ENCODE results near the gene SORCS1.

DNA sequence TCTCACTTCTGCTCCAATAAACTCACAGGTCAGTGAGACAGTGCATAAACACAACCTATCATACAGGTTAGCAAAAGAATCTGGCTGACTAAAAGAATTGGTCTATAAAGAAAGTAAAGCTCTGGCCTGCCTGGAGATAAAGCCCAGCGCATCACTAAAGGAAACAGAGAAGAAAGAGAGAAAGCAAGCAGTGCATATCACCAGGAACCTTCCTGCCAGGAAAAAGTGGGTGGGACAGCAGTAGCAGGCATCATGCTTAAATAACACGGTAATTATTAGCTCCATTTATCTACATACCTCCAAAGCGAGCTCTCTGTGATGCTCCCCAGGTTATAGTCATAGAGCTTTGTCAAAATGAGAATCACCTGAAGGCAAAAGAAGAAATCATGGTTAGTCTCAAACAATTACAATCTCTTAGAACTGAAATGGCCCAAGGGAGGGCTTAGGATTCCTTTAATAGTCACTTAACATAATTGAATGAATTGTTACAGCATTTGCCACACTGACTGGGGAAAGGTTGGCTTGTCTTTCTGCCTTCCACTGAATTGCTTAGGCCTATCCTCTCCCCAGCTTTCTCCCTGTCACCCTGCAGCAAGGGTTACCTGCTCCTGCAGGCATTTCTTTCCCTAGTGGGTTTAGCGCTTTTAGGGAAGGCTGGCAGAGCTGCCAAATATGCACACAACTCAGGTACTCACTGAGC lies 208.1 kb downstream of the SORCS1 start:
- TF ChIP-seq POLR2A (IDR thresholded peaks at IDR 0.05; ENCODE audit: extremely low read depth, insufficient read length) (no peak), MYC (IDR thresholded peaks at IDR 0.05; ENCODE audit: low read depth, low read length) (no peak)
- TF ChIP-seq, protein P1, sequence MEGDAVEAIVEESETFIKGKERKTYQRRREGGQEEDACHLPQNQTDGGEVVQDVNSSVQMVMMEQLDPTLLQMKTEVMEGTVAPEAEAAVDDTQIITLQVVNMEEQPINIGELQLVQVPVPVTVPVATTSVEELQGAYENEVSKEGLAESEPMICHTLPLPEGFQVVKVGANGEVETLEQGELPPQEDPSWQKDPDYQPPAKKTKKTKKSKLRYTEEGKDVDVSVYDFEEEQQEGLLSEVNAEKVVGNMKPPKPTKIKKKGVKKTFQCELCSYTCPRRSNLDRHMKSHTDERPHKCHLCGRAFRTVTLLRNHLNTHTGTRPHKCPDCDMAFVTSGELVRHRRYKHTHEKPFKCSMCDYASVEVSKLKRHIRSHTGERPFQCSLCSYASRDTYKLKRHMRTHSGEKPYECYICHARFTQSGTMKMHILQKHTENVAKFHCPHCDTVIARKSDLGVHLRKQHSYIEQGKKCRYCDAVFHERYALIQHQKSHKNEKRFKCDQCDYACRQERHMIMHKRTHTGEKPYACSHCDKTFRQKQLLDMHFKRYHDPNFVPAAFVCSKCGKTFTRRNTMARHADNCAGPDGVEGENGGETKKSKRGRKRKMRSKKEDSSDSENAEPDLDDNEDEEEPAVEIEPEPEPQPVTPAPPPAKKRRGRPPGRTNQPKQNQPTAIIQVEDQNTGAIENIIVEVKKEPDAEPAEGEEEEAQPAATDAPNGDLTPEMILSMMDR (IDR thresholded peaks at IDR 0.05; ENCODE audit: low read depth, low read length): no peak

Data from NB4 (cell line).